Hepatocyte (in vitro differentiated cells): ENCODE results near the gene BGN.

Source experiments
- CTCF ChIP-seq: fragments of 200-600 bp; sonication (generic); IDR thresholded peaks from 2 replicates; pipeline ENCODE4 v1.5.1; 2016; ENCODE audit warnings: antibody characterized with exemption, mild to moderate bottlenecking; ENCODE audit not compliant: poor library complexity
- EZH2 ChIP-seq: fragments of 200-600 bp; sonication (generic); IDR thresholded peaks from 2 replicates; pipeline ENCODE4 v1.6.1; 2016; ENCODE audit warnings: antibody characterized with exemption, mild to moderate bottlenecking, borderline replicate concordance
- EZH2phosphoT487 ChIP-seq: fragments of 200-600 bp; sonication (generic); IDR thresholded peaks from one replicate; pipeline ENCODE4 v1.6.1; 2018; ENCODE audit warnings: antibody characterized with exemption, mild to moderate bottlenecking, low read depth, moderate library complexity; ENCODE audit not compliant: unreplicated experiment, severe bottlenecking

DNA sequence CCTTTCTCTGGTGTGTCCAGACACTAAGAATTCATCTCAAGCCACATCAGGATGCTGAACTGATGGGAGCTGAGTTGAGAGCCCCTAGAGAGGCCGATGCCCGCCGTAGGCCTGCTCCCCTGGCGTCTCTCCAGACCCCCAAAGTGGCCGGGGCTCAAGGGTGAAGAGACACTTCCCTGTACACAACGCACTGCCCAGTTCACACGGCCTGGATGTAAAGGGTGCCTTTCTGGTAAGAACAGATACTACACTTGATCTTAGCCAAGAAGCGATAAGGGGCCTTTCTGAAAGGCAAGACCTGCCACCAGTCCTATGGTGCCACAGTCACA is 43.9 kb upstream of the BGN start:
- TF ChIP-seq CTCF (no peak), EZH2 (no peak), EZH2phosphoT487 (no peak)
